ENCODE measurements around the gene EXOC7. TPM values are rescaled to one million over a fixed set of nuclear protein-coding genes. Genes with fewer than 3 reads are reported as not detected.
A peak's percentile ranks its signal among the peaks of the same experiment; 100 is the strongest.

EXOC7 gene
- total RNA-seq, 2 experiments from 2014 or later: 122 to 173 TPM

DNA sequence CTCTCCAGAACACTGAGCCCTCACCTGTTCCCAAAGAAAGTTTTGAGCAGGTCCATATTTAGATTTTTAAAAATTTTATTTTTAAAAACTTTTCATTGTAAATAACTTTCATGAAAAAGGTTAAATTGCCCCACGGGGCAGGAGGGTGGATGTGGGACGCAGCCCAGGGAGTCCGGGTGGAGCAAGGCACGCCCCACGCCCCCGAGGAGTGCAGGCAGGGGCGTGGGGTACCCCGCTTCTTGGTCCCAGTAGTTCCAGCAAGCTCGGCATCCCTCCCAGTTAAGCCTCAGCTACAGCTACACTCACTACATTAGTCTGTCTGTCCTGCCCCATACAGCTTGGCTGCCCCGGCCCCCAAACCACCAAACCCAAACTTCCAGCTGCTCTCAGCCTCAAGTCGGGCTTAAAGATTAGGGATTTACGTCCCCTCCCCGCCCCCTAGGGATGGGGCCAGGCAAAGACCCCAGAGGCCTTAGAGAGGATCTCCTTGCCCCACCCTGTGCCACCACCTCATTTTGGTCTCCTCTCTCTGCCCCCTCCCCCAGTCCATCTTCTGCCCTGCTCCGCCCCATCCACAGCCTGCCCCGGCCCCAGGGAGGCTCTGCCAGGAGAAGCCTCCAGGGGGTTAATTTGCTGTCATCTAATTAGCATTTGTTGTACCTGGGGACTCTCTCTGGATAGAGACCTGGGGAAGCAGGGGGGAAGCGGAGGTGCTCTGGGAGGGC, 32.9 kb upstream of the EXOC7 start:
- H3K4me2 ChIP-seq (ENCODE audit: low read length): no peak overlapping the region
- intact Hi-C loops (cut with micrococcal nuclease; ENCODE audit: unreplicated experiment): no loop called here
- no peak for TF ChIP-seq EZH2phosphoT487 (IDR thresholded peaks at IDR 0.05; ENCODE audit: borderline replicate concordance, low read depth, low read length)
- TF ChIP-seq, protein P1, sequence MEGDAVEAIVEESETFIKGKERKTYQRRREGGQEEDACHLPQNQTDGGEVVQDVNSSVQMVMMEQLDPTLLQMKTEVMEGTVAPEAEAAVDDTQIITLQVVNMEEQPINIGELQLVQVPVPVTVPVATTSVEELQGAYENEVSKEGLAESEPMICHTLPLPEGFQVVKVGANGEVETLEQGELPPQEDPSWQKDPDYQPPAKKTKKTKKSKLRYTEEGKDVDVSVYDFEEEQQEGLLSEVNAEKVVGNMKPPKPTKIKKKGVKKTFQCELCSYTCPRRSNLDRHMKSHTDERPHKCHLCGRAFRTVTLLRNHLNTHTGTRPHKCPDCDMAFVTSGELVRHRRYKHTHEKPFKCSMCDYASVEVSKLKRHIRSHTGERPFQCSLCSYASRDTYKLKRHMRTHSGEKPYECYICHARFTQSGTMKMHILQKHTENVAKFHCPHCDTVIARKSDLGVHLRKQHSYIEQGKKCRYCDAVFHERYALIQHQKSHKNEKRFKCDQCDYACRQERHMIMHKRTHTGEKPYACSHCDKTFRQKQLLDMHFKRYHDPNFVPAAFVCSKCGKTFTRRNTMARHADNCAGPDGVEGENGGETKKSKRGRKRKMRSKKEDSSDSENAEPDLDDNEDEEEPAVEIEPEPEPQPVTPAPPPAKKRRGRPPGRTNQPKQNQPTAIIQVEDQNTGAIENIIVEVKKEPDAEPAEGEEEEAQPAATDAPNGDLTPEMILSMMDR (conservative IDR thresholded peaks at IDR 0.05; ENCODE audit: low read length): no peak
- no peaks in the 10 kb centered on the region for H4K20me1 ChIP-seq (ENCODE audit: insufficient read depth, low read length)
- BruUV-seq (replicated peaks): no TSS peak
- no peaks in the 10 kb centered on the region for H3K36me3 ChIP-seq (ENCODE audit: insufficient read depth, low read length)
- ChIA-PET POLR2A (no interaction called here), CTCF (ENCODE audit: unreplicated experiment) (no interaction called here)
- no peak overlapping the region for H3K27ac ChIP-seq (ENCODE audit: low read depth, low read length, poor library complexity, severe bottlenecking)
- no peak overlapping the region for H2AFZ ChIP-seq (ENCODE audit: low read length)
- no peak overlapping the region for H3K4me3 ChIP-seq (ENCODE audit: low read depth, low read length, poor library complexity, severe bottlenecking)
- no peaks in the 10 kb centered on the region for H3K79me2 ChIP-seq (ENCODE audit: insufficient read depth, low read depth, low read length)
- DNase-seq (ENCODE audit: low spot score): no peak
- H3K9me3 ChIP-seq (ENCODE audit: low read length): no peaks in the 10 kb centered on the region
- H3K4me1 ChIP-seq (ENCODE audit: insufficient read depth, low read length, poor library complexity, severe bottlenecking): peaks cover 31% of the 10 kb centered on the region
- H3K9me2 ChIP-seq (ENCODE audit: insufficient read depth, low read length): no peaks in the 10 kb centered on the region

DNA sequence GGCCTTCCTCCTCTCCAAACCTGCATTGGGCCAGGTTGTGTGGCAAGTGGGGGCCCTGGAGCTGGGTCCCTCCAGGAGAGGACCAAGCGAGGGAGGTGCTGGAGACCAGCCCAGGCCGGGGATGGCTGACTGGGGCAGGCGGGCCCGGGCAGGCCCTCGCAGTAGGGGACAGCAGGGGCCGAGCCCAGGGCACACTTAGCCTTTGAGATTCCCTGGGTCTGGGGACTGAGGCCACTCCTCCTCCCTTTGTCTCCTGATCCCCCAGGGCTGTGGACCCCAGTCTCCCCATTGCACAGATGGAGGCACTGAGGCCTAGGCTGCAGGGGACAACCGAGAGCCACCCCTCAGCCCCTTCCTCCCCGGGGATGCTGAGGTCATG, 32.2 kb upstream of the EXOC7 start:
- intact Hi-C loops (cut with micrococcal nuclease; ENCODE audit: unreplicated experiment): no loop called here
- Histone ChIP-seq H3K4me2 (ENCODE audit: low read length) (no peak overlapping the region), H2AFZ (ENCODE audit: low read length) (peak overlapping the region; percentile 74; the same call in 1 of the 2 replicates), H3K27ac (ENCODE audit: low read depth, low read length, poor library complexity, severe bottlenecking) (no peak overlapping the region), H4K20me1 (ENCODE audit: insufficient read depth, low read length) (no peaks in the 10 kb centered on the region), H3K9me2 (ENCODE audit: insufficient read depth, low read length) (no peaks in the 10 kb centered on the region), H3K79me2 (ENCODE audit: insufficient read depth, low read depth, low read length) (no peaks in the 10 kb centered on the region), H3K4me3 (ENCODE audit: low read depth, low read length, poor library complexity, severe bottlenecking) (no peak overlapping the region), H3K4me1 (ENCODE audit: insufficient read depth, low read length, poor library complexity, severe bottlenecking) (peaks cover 25% of the 10 kb centered on the region), H3K9me3 (ENCODE audit: low read length) (no peaks in the 10 kb centered on the region), H3K36me3 (ENCODE audit: insufficient read depth, low read length) (no peaks in the 10 kb centered on the region)
- DNase-seq (ENCODE audit: low spot score): no peak
- ChIA-PET CTCF (ENCODE audit: unreplicated experiment) (no interaction called here), POLR2A (no interaction called here)
- no peak for TF ChIP-seq EZH2phosphoT487 (IDR thresholded peaks at IDR 0.05; ENCODE audit: borderline replicate concordance, low read depth, low read length)
- TF ChIP-seq, protein P1 (conservative IDR thresholded peaks at IDR 0.05; ENCODE audit: low read length): no peak
- no TSS peak for BruUV-seq (replicated peaks)

Data from OCI-LY7 (cell line).